NCI-H2107 treated with DMSO at 0.1 percent for 48 hours (cell line): Measurements from ENCODE around the gene ZNF438.
"Not testable (repeated sequence)": the region's sequence is repeated elsewhere in the genome, so short reads cannot be mapped to it uniquely, and the experiment has no call there.

Experiments used
- DNase-seq: peaks from one replicate; lab custom pipeline; 2025; ENCODE audit not compliant: unreplicated experiment; lab: John Stamatoyannopoulos, UW

Gene ZNF438

GRCh38 chr10:30962522-30962921 lies 69.1 kb downstream of the ZNF438 start:
- DNase-seq, result no peak

DNA sequence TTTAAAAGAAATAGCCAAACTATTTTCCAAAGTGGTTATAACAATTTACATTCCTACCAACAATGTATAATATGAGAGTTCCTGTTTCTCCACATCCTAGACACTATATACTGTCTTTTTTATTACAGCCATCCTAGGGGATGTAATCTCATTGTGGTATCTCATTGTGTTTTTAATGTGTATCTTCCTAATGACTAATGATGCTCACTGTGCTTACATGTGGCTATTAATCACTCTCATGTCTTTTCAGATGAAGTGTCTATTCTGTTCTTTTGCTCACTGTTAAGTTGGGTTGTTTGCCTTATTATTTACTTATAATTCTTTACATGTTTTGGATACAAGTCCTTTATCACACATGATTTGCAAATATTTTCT lies 71.8 kb downstream of the ZNF438 start:
- no peak for DNase-seq

- DNase-seq, result not testable (repeated sequence)
These were observed 82.4 kb downstream of the ZNF438 start for GRCh38 chr10:30949218-30949617.

DNA sequence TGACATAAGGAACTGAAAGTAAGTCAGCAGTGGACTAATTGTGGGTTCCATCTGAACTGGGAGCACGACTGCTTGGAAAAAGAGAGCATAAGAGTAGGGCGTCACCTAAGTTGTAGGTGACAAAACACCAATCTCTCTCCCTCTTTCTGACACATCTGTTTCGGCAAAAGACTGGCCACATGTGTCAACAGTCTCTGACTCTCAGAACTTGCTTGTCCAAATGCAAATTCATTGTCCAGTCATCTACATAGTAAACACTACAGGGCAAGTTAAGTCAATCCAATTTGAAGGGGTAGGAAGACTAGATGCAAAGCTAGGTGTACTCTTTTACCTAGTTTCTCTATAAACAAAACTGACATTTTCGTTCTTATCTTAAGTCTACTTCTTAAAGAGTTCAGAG lies 87.7 kb downstream of the ZNF438 start:
- DNase-seq, result no peak

DNA sequence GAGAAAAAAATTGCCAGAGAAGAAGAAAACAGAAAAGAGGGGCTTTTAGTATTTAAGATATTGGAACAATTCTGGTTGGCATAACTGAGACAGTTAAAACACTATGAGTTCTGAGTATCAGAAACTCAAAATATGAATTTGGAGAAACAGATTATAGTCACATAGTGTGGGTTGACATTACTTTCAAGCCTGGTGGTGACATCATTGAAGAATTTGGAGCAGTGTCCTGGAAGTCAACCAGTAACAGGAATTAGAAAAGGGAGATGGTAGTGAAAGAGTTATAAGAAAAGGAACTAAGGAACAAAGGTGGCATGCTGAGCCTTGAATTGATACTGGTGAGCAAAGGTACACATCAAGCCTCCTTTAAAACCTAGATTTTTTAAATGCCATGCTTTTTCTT lies 88.2 kb downstream of the ZNF438 start:
- DNase-seq, result no peak

DNA sequence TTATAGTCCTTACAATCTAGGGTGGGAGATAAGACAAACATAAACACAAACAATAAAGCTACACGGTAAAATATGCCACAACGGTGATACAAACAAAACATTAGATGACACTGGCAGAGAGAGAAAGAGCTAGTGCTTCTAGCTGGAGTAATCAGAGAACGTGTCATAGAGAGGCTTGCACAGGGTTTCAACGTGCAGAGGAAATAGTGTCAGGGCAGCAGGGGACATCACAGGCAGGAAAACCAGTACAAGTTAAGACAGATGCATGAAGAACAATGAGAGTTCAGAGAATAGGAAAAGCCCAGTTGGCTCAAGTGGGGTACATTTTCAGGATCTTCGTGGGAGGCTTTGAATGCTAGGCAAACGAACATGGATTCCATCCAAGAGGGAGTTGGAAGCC lies 91.4 kb downstream of the ZNF438 start:
- no peak for DNase-seq

GRCh38 chr10:30939643-30940251 lies 91.9 kb downstream of the ZNF438 start:
- no peak for DNase-seq

DNA sequence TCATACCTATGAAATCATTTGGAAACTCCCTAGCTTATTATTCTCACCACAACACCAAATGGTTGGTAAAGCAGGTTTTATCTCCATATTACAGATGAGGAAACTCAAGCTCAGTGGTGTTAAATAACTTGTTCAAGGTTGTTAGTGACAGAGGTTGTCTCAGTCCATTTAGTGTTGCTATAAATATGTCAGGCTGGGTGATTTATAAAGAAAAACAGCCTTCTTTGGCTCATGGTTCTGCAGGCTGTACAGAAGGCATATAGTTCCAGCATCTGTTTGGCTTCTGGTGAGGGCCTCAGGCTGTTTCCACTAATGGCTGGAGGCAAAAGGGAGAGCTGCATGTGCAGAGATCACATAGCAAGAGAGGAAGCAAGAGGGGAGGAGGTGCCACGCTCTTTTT lies 96.6 kb downstream of the ZNF438 start:
- no peak for DNase-seq

GRCh38 chr10:30931094-30931493 lies 100.6 kb downstream of the ZNF438 start:
- DNase-seq, result no peak

DNA sequence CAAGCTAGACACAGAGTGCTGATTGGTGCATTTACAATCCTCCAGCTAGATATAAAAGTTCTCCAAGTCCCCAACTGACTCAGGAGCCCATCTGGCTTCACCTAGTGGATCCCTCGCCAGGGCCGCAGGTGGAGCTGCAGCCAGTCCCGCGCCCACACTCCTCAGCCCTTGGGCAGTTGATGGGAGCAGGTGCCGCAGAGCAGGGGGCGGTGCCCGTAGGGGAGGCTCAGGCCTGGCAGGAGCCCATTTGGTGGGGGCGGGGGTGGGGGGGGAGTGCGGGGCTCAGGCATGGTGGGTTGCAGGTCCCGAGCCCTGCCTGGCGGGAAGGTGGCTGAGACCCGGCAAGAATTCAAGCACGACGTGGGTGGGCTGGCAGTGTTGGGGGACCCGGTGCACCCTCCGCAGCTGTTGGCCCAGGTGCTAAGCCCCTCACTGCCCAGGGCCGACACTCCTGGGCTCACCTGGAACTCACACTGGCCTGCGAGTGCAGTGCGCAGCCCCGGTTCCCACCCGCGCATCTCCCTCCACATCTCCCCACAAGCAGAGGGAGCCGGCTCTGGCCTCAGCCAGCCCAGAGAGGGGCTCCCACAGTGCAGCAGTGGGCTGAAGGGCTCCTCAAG lies 101.7 kb downstream of the ZNF438 start:
- no peak for DNase-seq

GRCh38 chr10:30929311-30929729 lies 102.3 kb downstream of the ZNF438 start:
- DNase-seq, result not testable (repeated sequence)

- no peak for DNase-seq
These were observed 102.9 kb downstream of the ZNF438 start for GRCh38 chr10:30928742-30929141.

GRCh38 chr10:30918651-30919050 lies 113.0 kb downstream of the ZNF438 start:
- DNase-seq, result no peak

DNA sequence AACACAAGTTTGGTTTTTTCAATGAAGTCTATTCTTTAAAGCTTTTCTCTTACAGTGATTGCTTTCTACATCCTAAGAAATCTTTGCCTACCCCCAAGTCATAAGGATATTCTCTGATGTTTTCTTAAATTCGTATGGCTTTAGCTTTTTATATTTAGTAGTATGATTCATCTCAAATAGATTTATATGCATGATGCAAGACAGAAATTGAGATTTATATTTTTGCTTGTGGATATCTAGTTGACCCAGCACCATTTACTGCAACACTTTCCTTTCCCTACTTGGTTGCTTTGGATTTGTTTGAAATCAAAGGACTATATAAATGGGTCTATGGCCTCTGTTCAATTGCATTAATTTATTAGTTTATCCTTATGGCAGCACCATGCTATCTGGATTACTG lies 113.9 kb downstream of the ZNF438 start:
- no peak for DNase-seq

- DNase-seq, result no peak
These were observed 114.6 kb downstream of the ZNF438 start for GRCh38 chr10:30917067-30917466.

GRCh38 chr10:30915146-30915545 lies 116.5 kb downstream of the ZNF438 start:
- no peak for DNase-seq

GRCh38 chr10:30911303-30911863 lies 120.3 kb downstream of the ZNF438 start:
- DNase-seq, result no peak

DNA sequence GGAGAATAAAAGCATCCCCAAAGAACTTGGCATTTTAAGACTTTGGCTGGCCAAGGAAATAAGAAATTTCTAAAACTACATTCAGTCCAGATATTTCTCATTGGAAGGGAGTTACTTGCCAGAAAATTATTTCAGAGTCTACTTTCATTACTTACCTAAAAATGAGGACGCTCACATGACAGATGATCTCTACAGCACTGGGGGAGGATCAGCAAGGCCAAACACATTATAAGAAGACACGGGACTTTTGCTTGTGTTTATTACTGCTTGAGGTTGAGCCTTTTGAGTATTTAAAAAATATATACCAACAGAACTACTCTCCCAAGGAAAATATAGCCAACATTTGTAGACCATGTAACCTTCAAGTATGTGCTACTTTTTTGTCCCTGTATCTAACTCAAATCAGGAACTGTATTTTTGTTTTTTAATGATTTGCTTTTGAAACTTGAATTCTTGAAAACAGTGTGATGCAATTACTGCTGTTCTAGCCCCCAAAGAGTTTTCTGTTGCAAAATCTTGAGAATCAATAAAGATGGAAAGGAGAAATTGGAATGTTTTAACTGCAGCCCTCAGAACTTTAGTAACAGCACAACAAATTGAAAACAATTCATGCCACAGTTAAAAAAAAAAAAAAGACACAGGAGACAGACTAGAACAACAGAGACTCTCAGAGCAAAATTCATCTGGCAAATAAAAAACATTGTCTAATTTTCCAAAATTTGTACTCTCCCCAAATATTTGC lies 128.1 kb downstream of the ZNF438 start:
- DNase-seq, result no peak

DNA sequence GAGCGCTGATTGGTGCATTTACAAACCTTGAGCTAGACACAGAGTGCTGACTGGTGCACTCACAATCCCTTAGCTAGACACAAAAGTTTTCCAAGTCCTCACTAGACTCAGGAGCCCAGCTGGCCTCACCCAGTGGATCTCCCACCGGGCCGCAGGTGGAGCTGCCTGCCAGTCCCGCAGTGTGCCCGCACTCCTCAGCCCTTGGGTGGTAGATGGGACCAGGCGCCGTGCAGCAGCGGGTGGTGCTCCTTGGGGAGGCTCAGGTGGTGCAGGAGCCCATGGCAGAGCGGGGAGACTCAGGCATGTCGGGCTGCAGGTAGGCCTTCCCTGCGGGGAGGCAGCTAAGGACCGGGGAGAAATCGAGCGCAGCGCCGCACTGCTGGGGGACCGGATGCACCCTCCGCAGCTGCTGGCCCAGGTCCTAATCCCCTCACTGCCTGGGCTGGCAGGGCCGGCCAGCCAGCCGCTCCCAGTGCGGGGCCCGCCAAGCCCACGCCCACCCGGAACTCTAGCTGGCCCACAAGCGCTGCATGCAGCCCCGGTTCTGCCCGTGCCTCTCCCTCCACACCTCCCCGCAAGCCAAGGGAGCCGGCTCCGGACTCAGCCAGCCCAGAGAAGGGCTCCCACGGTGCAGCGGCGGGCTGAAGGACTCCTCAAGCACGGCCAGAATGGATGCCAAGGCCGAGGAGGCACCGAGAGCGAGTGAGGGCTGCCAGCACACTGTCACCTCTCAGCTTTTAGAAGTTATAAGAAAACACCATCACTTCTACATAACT lies 128.9 kb downstream of the ZNF438 start:
- no peak for DNase-seq

- DNase-seq, result not testable (repeated sequence)
These were observed 130.2 kb downstream of the ZNF438 start for GRCh38 chr10:30901487-30901886.

DNA sequence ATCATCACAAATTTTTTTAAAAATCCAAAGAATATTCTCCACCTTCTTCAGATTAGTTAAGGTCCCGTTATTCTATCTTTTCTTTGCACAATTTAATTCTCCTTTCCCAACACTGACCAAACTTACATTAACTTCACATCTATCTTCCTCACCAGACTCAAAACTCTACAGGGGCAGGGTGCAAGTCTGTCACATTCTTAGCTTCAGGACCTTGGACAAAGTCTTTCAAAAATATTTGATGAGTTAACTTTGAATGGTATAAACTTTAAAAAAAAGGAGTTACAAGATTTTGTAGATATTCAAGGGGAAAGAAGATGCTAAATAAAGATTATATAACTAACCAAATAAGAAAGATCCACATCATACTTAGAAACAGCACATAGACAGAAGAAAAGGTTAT lies 132.7 kb downstream of the ZNF438 start:
- no peak for DNase-seq
